ENCODE measurements around the gene MAL.

DNA sequence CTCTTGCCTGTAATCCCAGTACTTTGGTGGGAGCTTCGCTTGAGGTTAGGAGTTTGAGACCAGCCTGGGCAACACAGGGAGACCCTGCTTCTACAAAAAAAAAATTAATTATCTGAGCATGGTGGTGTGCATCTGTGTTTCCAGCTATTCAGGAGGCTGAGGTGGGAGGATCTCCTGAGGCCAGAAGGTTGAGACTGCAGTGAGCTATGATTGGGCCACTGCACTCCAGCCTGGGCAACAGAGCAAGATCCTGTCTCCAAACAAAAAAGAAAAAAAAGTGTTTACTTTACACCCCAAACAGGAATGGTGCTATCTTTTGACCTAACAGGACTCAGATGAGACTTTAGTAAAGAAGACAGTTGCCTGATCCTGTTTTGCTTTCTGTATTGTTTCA, 35.6 kb downstream of the MAL start:
- TF ChIP-seq, protein P1, sequence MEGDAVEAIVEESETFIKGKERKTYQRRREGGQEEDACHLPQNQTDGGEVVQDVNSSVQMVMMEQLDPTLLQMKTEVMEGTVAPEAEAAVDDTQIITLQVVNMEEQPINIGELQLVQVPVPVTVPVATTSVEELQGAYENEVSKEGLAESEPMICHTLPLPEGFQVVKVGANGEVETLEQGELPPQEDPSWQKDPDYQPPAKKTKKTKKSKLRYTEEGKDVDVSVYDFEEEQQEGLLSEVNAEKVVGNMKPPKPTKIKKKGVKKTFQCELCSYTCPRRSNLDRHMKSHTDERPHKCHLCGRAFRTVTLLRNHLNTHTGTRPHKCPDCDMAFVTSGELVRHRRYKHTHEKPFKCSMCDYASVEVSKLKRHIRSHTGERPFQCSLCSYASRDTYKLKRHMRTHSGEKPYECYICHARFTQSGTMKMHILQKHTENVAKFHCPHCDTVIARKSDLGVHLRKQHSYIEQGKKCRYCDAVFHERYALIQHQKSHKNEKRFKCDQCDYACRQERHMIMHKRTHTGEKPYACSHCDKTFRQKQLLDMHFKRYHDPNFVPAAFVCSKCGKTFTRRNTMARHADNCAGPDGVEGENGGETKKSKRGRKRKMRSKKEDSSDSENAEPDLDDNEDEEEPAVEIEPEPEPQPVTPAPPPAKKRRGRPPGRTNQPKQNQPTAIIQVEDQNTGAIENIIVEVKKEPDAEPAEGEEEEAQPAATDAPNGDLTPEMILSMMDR (IDR thresholded peaks at IDR 0.05), result no peak
- no peak for TF ChIP-seq JUN (CRISPR knock-in tag; IDR thresholded peaks at IDR 0.05)
